K562 (cell line): ENCODE results near the gene GLI1. TPM values are rescaled to one million over a fixed set of nuclear protein-coding genes. Genes with fewer than 3 reads are reported as not detected.

Source experiments
- ATAC-seq: fragments of 200-7000 bp; cut with Tn5 transposase; 3 replicates; pipeline ENCODE4 v1.9.1; 2020; ENCODE audit warnings: moderate library complexity
- BruUV-seq: library from RNA; stranded (reverse); fragments of 400-500 nt; replicated peaks from 2 replicates; lab custom pipeline; 2021; lab: Mats Ljungman, UMichigan
- CTCF ChIA-PET: fragments of 300-600 bp; formaldehyde crosslinking; extraction: SDS; loops from one replicate; lab custom pipeline; 2021; ENCODE audit warnings: low intra/inter-chr PET ratio; lab: Yijun Ruan, JAX
- POLR2A ChIA-PET: fragments of 300-600, 350-650 bp; sonication (Branson Sonifier 250); formaldehyde crosslinking; extraction: SDS; loops from one replicate; lab custom pipeline; 2021; ENCODE audit warnings: antibody characterized with exemption, inconsistent platforms; lab: Yijun Ruan, JAX
- DNase-seq, 4 experiments: peaks; one replicate each; pipeline versions ENCODE4 v3.0.0 to v3.0.0-alpha.2; 2011 to 2018; ENCODE audit warnings: low spot score in 3 of 4, mixed read lengths in 3 of 4; ENCODE audit errors: extremely low read depth in 1 of 4
- FAIRE-seq: peaks from 2 replicates; lab custom pipeline; 2011; peaks lifted over from hg19 to GRCh38; lab: Jason Lieb, UNC
- H2AFZ ChIP-seq: 2 replicates; pipeline ENCODE4 v1.6.0; 2011; ENCODE audit warnings: low read depth, low read length, control low read depth, inconsistent platforms
- H3K27ac ChIP-seq: fragments of 200-600 bp; 3 replicates; pipeline ENCODE4 v1.8.0; 2011; ENCODE audit warnings: low read depth, mild to moderate bottlenecking, control low read depth, inconsistent platforms, low read length, moderate library complexity, mixed read lengths; ENCODE audit errors: extremely low read depth
- H3K27me3 ChIP-seq, 2 experiments: fragments of 300-600 bp in 1 of 2; 2 replicates in 1 of 2; 3 replicates in 1 of 2; pipeline versions ENCODE4 v1.6.0 to v1.8.0; 2011; ENCODE audit warnings: inconsistent platforms in 2 of 2, low read length in 2 of 2, mild to moderate bottlenecking in 1 of 2, mixed read lengths in 1 of 2, moderate library complexity in 1 of 2; ENCODE audit not compliant: control insufficient read depth in 2 of 2, insufficient read depth in 2 of 2
- H3K36me3 ChIP-seq: fragments of 300-600 bp; 3 replicates; pipeline ENCODE4 v1.8.0; 2011; ENCODE audit warnings: mild to moderate bottlenecking, low read length, inconsistent platforms; ENCODE audit not compliant: control insufficient read depth, insufficient read depth
- H3K4me1 ChIP-seq, 2 experiments: fragments of 200-600 bp in 1 of 2; replicated peaks in 1 of 2; 2 replicates in 1 of 2; 3 replicates in 1 of 2; pipeline versions ENCODE4 v1.5.1 to v1.8.0; 2011; ENCODE audit warnings: inconsistent platforms in 2 of 2, low read length in 2 of 2, mild to moderate bottlenecking in 1 of 2, mixed read lengths in 1 of 2, moderate library complexity in 1 of 2; ENCODE audit not compliant: control insufficient read depth in 2 of 2, insufficient read depth in 2 of 2
- H3K4me2 ChIP-seq: 2 replicates; pipeline ENCODE4 v1.6.1; 2011; ENCODE audit warnings: low read length, control low read depth, inconsistent platforms, mixed read lengths; ENCODE audit not compliant: insufficient read depth
- H3K4me3 ChIP-seq: fragments of 200-600 bp; sonication (generic), shearing (Covaris generic); 2 replicates; pipeline ENCODE4 v1.5.1; 2016; ENCODE audit warnings: control low read depth, inconsistent platforms
- H3K79me2 ChIP-seq: fragments of 200-600 bp; 3 replicates; pipeline ENCODE4 v1.8.0; 2011; ENCODE audit warnings: low read length, inconsistent platforms; ENCODE audit not compliant: control insufficient read depth, insufficient read depth
- H3K9ac ChIP-seq, 2 experiments: 2 replicates each; pipeline versions ENCODE4 v1.6.0 to v1.6.1; 2011; ENCODE audit warnings: low read depth in 2 of 2, low read length in 2 of 2, control low read depth in 1 of 2, inconsistent platforms in 1 of 2, mild to moderate bottlenecking in 1 of 2, mixed read lengths in 1 of 2; ENCODE audit not compliant: insufficient read depth in 1 of 2
- H3K9me1 ChIP-seq: one replicate; pipeline ENCODE4 v1.6.0; 2011; ENCODE audit warnings: inconsistent platforms, mild to moderate bottlenecking, low read length, moderate library complexity; ENCODE audit not compliant: control insufficient read depth, insufficient read depth
- H3K9me3 ChIP-seq: replicated peaks from 2 replicates; pipeline ENCODE4 v1.5.1; 2011; ENCODE audit warnings: low read depth, low read length, inconsistent platforms; ENCODE audit not compliant: control insufficient read depth, insufficient read depth
- H4K20me1 ChIP-seq: replicated peaks from 2 replicates; pipeline ENCODE4 v1.6.1; 2011; ENCODE audit warnings: low read length, inconsistent platforms, mixed read lengths; ENCODE audit not compliant: control insufficient read depth, insufficient read depth
- ARID4B ChIP-seq: sonication (generic); formaldehyde crosslinking; IDR thresholded peaks from 2 replicates; pipeline ENCODE4 v1.8.0; 2022; ENCODE audit warnings: mild to moderate bottlenecking, missing genetic modification reagents
- CBX3 ChIP-seq, 2 experiments: IDR thresholded peaks; 1 replicate in 1 of 2; 2 replicates in 1 of 2; pipeline ENCODE4 v1.6.1; 2012; ENCODE audit warnings: inconsistent platforms in 2 of 2, low read length in 2 of 2, borderline replicate concordance in 1 of 2, control low read depth in 1 of 2
- CREB3 ChIP-seq: fragments of 450-650 bp; conservative IDR thresholded peaks from 2 replicates; pipeline ENCODE4 v1.6.1; 2016; ENCODE audit warnings: missing genetic modification characterization, low read depth, mild to moderate bottlenecking, missing compliant biosample characterization, moderate library complexity
- FOXA1 ChIP-seq: fragments of 450-650 bp; IDR thresholded peaks from 2 replicates; pipeline ENCODE4 v1.6.1; 2016; ENCODE audit warnings: mild to moderate bottlenecking, borderline replicate concordance
- MAX ChIP-seq: sonication (generic); formaldehyde crosslinking; IDR thresholded peaks from 2 replicates; pipeline ENCODE4 v1.9.0; 2022; ENCODE audit warnings: mild to moderate bottlenecking, missing genetic modification reagents
- MED1 ChIP-seq: sonication (generic); formaldehyde crosslinking; IDR thresholded peaks from 2 replicates; pipeline ENCODE4 v1.8.1; 2023; ENCODE audit warnings: missing genetic modification reagents, borderline replicate concordance
- MXD1 ChIP-seq: fragments of 250-450 bp; sonication (Bioruptor Pico); IDR thresholded peaks from 2 replicates; pipeline ENCODE4 v1.8.0; 2021; ENCODE audit warnings: borderline replicate concordance, mild to moderate bottlenecking, moderate library complexity; ENCODE audit not compliant: poor library complexity, severe bottlenecking
- PHF8 ChIP-seq: fragments of 200-600 bp; sonication (generic); IDR thresholded peaks from 2 replicates; pipeline ENCODE4 v1.6.1; 2012; ENCODE audit warnings: mixed run types, mild to moderate bottlenecking, inconsistent platforms, low read length, moderate library complexity, borderline replicate concordance
- SREBF1 ChIP-seq: fragments of 150-350 bp; IDR thresholded peaks from 2 replicates; pipeline ENCODE4 v1.6.1; 2014; ENCODE audit warnings: antibody characterized with exemption, low read depth, low read length, borderline replicate concordance
- TAL1 ChIP-seq: fragments of 450-650 bp; IDR thresholded peaks from 2 replicates; pipeline ENCODE4 v1.6.1; 2016; ENCODE audit warnings: mild to moderate bottlenecking
- USF2 ChIP-seq: sonication (generic); formaldehyde crosslinking; IDR thresholded peaks from 2 replicates; pipeline ENCODE4 v1.5.0; 2020; ENCODE audit warnings: missing genetic modification reagents
- ZBTB49 ChIP-seq: sonication (generic); formaldehyde crosslinking; IDR thresholded peaks from 2 replicates; pipeline ENCODE4 v1.8.0; 2022; ENCODE audit warnings: missing genetic modification reagents, mild to moderate bottlenecking, borderline replicate concordance
- whole genome bisulfite sequencing: fragments of 100-300 bp; shearing (Covaris generic); methylation state at CpG from one replicate; pipeline ENCODE4 v1.1.6; 2016; ENCODE audit warnings: low coverage, mixed read lengths; ENCODE audit not compliant: insufficient coverage; ENCODE audit errors: missing lambda C conversion rate; 5-methylcytosine and 5-hydroxymethylcytosine counted together
- in situ Hi-C: fragments of 300-500 bp; cut with MboI; formaldehyde crosslinking; loops from 4 replicates; pipeline ENCODE4 v1.15.0; 2018; ENCODE audit warnings: inconsistent platforms, mixed read lengths
- intact Hi-C: fragments of 100-400 bp; cut with micrococcal nuclease; formaldehyde crosslinking; loops from 2 replicates; pipeline ENCODE4 v1.14.2; 2022
- polyA plus RNA-seq, 8 experiments: library from polyadenylated mRNA; depleted of rRNA in 4 of 8; stranded (reverse) in 5 of 8; unstranded in 3 of 8; fragments of >200 nt; fragmentation: Nextera tagmentation in 2 of 8; fragmentation: Illumina TruSeq in 1 of 8; extraction: Ambion mirVana in 2 of 8; extraction: Trizol in 1 of 8; gene quantifications; 2 replicates each; pipeline versions ENCODE4 v1.2.1 to v1.2.3, GENCODE V29; 2011 to 2014; ENCODE audit warnings: inconsistent platforms in 1 of 8, missing spikeins in 1 of 8
- total RNA-seq, 7 experiments: library from RNA; depleted of rRNA in 6 of 7; stranded (reverse); fragments of >200 nt in 6 of 7; fragmentation: Illumina TruSeq in 2 of 7; extraction: Trizol in 2 of 7; gene quantifications; 2 replicates each; pipeline versions ENCODE4 v1.2.1 to v1.2.3, GENCODE V29; 2011 to 2021; ENCODE audit warnings: low replicate concordance in 1 of 7

Gene GLI1
- total and polyA plus RNA-seq, 9 of the 15 experiments (the other 6 are each of a cell fraction or from before 2014, with no cell fraction given) = 0.24 to 3.7 (median 0.61) TPM

- Histone ChIP-seq H3K27ac (no peak overlapping the region), H3K27me3 (no peaks in the 10 kb centered on the region), H3K79me2 (peaks cover 8% of the 10 kb centered on the region), H2AFZ (no peak overlapping the region), H3K4me1 (peaks cover 14 to 22% of the 10 kb centered on the region in 2 experiments), H3K9ac (no peak overlapping the region), H3K4me3 (no peak overlapping the region), H3K4me2 (no peak overlapping the region), H3K9me3 (no peaks in the 10 kb centered on the region), H3K9me1 (no peaks in the 10 kb centered on the region), H3K36me3 (peaks cover 7% of the 10 kb centered on the region; the same call in 1 of the 3 replicates), H4K20me1 (no peaks in the 10 kb centered on the region)
- ATAC-seq (no peak), DNase-seq (no peak), FAIRE-seq (no peak)
- CTCF ChIA-PET = interaction anchor here (0.7 kb wide), 1 partner anchor 88 kb away, joined by 3 read pairs; no protein-coding TSS in a partner anchor
- intact Hi-C loops = no loop called here
- no TSS peak for BruUV-seq
- WGBS = 58% methylated on average over 1 of the region's 5 CpGs
- in situ Hi-C loops = no loop called here
- POLR2A ChIA-PET = interaction anchor here (0.9 to 2.2 kb wide), 2 partner anchors 10 to 14 kb away, joined by 3 to 8 read pairs; partner anchors contain the start of gene INHBC
- TF ChIP-seq PHF8 = no peak
- TF ChIP-seq SREBF1 = no peak
- TF ChIP-seq USF2 (CRISPR knock-in tag) = no peak
- no peak for TF ChIP-seq MXD1
- no peak for TF ChIP-seq MED1
- no peak for TF ChIP-seq ARID4B
- no peak for TF ChIP-seq MAX
- no peak for TF ChIP-seq FOXA1
- no peak for TF ChIP-seq ZBTB49 (CRISPR knock-in tag)
- no peak for TF ChIP-seq CBX3 (IDR thresholded peaks at IDR 0.05; ENCODE audit: borderline replicate concordance in 1 of 2, low read length in 2 of 2)
- no peak for TF ChIP-seq CREB3 (tag)
- no peak for TF ChIP-seq TAL1
These were observed 39.1 kb upstream of the GLI1 start for GRCh38 chr12:57420482-57420881.
